D721Med (cell line): ENCODE results near the gene EAF2.

ENCODE experiments used
- DNase-seq: peaks from one replicate; pipeline ENCODE4 v3.0.0; 2011; ENCODE audit warnings: low spot score; ENCODE audit not compliant: insufficient read length
- FAIRE-seq: peaks from 2 replicates; lab custom pipeline; 2011; peaks lifted over from hg19 to GRCh38; lab: Jason Lieb, UNC
- TF ChIP-seq, protein P1 (sequence below): IDR thresholded peaks from 2 replicates; pipeline ENCODE4 v1.5.1; 2012; ENCODE audit warnings: mild to moderate bottlenecking, control low read depth; ENCODE audit not compliant: insufficient read depth; ENCODE audit errors: missing control alignments

Gene EAF2

DNA sequence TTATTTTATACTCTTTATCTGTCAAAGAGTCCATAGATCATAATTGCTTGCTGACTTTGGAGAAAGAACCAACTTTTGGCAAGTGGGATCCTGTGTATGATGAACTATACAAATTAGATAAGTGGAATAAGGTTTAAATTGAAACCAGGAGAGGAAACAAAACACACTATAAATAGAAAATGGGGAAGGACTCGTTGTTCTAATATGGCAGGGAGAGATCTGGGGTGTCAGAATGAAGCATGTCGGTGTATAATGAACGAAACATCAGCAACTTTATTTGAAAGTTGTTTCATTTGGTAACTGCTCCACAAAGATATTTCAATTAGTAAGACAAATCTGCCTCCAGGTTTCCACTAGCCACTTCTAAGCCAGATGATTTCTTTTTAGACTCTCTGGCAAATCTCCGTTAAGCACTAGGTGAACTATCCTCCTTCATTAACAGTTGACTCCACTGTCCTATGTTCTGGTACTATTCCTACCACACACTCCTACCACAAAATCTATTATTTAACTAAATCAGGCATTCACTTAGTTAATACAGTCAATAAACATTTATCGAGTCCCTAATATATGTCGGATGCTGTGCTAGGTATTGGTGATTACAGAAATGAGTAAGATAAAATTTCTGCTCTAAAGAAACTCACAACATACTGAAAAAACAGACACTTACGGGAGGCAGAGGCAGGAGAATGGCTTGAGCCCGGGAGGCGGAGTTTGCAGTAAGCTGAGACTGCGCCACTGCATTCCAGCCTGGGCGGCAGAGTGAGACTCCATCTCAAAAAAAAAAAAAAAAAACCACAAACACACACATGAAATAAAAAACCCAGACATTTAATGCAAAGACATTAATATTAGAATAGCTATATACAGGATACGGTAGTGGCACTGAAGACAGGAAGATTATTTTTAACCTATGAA is 79.3 kb downstream of the EAF2 start:
- TF ChIP-seq, protein P1, sequence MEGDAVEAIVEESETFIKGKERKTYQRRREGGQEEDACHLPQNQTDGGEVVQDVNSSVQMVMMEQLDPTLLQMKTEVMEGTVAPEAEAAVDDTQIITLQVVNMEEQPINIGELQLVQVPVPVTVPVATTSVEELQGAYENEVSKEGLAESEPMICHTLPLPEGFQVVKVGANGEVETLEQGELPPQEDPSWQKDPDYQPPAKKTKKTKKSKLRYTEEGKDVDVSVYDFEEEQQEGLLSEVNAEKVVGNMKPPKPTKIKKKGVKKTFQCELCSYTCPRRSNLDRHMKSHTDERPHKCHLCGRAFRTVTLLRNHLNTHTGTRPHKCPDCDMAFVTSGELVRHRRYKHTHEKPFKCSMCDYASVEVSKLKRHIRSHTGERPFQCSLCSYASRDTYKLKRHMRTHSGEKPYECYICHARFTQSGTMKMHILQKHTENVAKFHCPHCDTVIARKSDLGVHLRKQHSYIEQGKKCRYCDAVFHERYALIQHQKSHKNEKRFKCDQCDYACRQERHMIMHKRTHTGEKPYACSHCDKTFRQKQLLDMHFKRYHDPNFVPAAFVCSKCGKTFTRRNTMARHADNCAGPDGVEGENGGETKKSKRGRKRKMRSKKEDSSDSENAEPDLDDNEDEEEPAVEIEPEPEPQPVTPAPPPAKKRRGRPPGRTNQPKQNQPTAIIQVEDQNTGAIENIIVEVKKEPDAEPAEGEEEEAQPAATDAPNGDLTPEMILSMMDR, result no peak
- DNase-seq (no peak), FAIRE-seq (no peak)

DNA sequence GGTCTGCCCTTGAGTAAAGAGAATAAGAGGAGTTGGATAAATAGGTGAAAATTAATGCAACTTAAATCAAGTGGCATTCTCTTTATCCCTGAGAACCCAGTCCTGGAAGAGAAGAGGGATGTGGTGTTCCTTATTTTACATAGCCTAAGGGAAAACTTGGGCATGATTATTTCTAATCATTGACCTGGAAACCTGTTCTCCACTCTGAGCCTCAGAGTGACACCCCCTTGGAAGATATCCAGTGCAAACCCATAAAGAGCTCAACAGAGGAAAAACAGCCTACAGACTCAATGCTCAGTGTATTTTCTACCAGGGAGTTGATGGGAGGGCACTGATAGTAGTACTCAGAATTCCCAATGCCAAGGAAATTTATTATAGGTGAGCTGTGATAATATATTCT is 81.2 kb downstream of the EAF2 start:
- DNase-seq, result no peak
- FAIRE-seq, result no peak
- TF ChIP-seq, protein P1, result no peak

DNA sequence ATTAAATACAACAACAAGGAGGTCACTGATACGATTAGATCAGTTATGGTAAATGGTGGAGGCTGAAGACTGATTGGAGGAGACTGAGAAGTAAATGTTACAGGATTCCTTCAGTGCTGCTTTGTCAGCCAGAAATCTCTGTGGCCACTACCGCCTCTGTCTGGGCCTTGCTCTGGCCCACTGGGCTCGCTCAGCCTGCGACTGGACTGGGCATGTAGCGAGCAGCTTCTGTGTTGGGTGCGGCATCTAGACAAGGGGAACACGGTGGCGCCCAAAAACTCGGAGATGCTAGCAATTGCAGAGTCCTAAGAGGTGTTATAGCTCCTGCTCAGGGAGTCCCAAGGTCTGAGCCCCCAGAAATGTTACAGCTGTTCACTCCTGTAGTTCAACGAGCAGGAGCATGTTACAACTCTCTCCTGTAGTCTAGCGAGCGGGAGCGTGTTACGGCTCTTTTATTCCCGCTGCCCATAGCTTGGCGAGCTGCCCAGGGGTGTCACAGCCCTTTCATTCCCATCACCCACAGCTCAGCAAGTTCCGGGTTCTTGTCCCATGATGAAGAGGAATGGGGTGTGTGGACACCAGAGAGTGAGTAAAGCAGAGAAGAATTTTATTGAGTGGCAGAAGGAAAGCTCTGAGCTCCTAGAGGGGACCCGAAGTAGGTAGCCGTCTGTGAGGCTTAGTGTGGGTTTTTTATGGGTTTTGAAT is 83.9 kb downstream of the EAF2 start:
- no peak for FAIRE-seq
- no peak for DNase-seq
- TF ChIP-seq, protein P1, result no peak

DNA sequence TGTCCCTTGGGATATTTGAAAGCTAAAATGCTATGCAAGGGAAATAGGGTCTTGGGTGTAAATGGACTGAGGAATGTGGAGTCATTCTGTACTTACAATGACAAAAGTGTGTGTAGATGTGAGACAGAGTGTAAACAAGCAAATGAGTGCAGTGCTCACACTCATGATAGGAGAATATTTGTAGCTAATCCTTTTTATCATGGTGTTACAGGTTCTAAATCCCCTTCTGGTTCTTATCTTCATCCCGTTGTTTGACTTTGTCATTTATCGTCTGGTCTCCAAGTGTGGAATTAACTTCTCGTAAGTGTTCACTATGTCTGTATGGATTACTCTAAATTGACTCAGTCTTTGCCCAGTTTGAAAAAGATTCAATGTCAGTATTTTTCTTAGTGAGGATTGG is 89.7 kb downstream of the EAF2 start:
- TF ChIP-seq, protein P1, result no peak
- FAIRE-seq (no peak), DNase-seq (no peak)

DNA sequence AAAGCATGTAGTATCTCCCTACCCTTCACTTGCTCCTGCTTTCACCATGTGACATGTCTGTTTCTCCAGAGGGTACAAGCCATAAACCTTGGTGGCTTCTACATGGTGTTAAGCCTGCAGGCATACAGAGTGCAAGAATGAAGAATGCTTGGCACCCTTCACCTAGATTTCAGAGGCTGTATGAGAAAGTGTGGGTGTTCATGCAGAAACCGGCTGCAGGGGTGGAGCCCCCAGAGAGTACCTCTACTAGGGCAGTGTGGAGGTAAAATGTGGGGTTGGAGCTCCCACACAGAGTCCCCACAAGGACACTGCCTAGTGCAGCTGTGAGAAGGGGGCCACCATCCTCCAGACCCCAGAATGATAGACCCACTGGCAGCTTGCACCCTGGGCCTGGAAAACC is 91.4 kb downstream of the EAF2 start:
- FAIRE-seq (no peak), DNase-seq (no peak)
- TF ChIP-seq, protein P1, result no peak
